ENCODE results near the gene PI4KB.

PI4KB gene

DNA sequence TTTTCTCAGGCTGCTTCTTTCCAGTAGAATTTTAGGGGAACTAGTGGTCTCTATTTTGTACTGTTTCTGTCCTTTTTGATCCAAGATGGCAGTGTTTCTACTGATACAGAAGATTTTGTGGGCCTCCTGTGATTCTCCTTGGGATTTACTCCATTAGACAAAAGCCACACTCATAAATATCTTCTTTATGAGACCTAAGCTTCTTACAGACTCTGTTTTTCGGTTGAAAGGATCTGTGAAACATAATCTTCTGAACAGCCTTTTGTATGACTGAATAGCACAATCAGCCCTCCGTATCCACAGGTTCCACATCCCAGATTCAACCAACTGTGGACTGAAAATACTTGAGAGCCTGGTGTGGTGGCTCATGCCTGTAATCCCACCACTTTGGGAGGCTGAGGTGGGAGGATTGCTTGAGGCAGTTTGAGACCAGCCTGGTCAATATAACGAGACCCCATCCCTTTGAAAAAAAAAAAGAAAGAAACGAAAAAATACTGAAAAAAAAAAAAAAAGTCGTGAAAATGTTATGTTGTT is 83.5 kb downstream of the PI4KB start:
- H3K27ac ChIP-seq: no peak overlapping the region
- peaks cover 95% of the 10 kb centered on the region for H3K36me3 ChIP-seq
- no peaks in the 10 kb centered on the region for H3K27me3 ChIP-seq
- TF ChIP-seq, protein P1, sequence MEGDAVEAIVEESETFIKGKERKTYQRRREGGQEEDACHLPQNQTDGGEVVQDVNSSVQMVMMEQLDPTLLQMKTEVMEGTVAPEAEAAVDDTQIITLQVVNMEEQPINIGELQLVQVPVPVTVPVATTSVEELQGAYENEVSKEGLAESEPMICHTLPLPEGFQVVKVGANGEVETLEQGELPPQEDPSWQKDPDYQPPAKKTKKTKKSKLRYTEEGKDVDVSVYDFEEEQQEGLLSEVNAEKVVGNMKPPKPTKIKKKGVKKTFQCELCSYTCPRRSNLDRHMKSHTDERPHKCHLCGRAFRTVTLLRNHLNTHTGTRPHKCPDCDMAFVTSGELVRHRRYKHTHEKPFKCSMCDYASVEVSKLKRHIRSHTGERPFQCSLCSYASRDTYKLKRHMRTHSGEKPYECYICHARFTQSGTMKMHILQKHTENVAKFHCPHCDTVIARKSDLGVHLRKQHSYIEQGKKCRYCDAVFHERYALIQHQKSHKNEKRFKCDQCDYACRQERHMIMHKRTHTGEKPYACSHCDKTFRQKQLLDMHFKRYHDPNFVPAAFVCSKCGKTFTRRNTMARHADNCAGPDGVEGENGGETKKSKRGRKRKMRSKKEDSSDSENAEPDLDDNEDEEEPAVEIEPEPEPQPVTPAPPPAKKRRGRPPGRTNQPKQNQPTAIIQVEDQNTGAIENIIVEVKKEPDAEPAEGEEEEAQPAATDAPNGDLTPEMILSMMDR (IDR thresholded peaks at IDR 0.05): no peak
- H3K9me3 ChIP-seq: no peaks in the 10 kb centered on the region
- H3K4me3 ChIP-seq (ENCODE audit: low read depth in 1 of 2, low read length in 1 of 2): no peak overlapping the region
- no peaks in the 10 kb centered on the region for H3K4me1 ChIP-seq (ENCODE audit: control insufficient read depth in 1 of 2, insufficient read depth in 1 of 2, low read depth in 1 of 2, low read length in 1 of 2)

DNA sequence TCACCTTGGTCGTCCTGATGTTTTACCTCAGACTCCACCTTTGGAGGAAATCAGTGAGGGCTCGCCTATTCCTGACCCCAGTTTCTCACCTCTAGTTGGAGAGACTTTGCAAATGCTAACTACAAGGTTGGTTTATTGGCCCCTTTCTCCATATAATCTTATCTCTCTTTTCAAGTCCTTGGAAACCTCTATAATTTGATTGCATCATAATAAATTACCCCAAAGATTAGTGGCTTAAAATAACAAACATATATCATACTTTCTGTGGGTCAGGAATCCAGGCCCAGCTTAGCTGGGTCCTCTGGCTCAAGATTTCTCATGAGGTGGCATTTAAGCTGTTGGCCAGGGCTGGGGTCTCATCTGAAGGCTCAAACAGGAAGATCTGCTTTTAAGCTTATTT is 84.8 kb downstream of the PI4KB start:
- Histone ChIP-seq H3K27ac (no peak overlapping the region), H3K27me3 (no peaks in the 10 kb centered on the region), H3K36me3 (peaks cover 95% of the 10 kb centered on the region), H3K9me3 (no peaks in the 10 kb centered on the region), H3K4me3 (ENCODE audit: low read depth in 1 of 2, low read length in 1 of 2) (no peak overlapping the region), H3K4me1 (ENCODE audit: control insufficient read depth in 1 of 2, insufficient read depth in 1 of 2, low read depth in 1 of 2, low read length in 1 of 2) (no peaks in the 10 kb centered on the region)
- TF ChIP-seq, protein P1 (IDR thresholded peaks at IDR 0.05): no peak
